ENCODE data around the gene CCDC69. TPM values are rescaled to one million over a fixed set of nuclear protein-coding genes. Genes with fewer than 3 reads are reported as not detected.

The CCDC69 gene
- total and polyA plus RNA-seq, 10 of the 15 experiments (the other 5 are each of a cell fraction or from before 2014, with no cell fraction given) = 13.5 to 106 (median 70.1) TPM

DNA sequence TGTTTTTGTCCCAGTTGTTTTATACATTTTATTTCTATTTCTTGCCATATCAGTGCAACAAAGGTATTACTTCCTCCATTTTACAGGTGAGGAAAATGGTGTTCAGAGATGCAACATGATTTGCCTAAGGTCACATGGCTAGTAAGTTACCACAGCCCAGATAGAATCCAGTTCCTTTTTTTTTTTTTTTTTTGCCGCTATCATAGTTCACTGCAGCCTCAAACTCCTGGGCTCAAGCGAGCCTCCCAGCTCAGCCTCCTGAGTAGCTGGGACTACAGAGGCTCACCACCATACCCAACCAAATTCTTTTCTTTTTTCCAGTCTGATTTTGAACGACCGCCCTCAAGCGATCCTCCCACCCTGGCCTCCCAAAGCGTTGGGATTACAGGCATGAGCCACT, 480 bp upstream of the CCDC69 start (continued):
- TF ChIP-seq, protein P1, sequence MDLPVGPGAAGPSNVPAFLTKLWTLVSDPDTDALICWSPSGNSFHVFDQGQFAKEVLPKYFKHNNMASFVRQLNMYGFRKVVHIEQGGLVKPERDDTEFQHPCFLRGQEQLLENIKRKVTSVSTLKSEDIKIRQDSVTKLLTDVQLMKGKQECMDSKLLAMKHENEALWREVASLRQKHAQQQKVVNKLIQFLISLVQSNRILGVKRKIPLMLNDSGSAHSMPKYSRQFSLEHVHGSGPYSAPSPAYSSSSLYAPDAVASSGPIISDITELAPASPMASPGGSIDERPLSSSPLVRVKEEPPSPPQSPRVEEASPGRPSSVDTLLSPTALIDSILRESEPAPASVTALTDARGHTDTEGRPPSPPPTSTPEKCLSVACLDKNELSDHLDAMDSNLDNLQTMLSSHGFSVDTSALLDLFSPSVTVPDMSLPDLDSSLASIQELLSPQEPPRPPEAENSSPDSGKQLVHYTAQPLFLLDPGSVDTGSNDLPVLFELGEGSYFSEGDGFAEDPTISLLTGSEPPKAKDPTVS (IDR thresholded peaks at IDR 0.05; ENCODE audit: low read depth, low read length) = no peak
- TF ChIP-seq PAX8 (IDR thresholded peaks at IDR 0.05) = no peak
- no peak for TF ChIP-seq EZH2 (IDR thresholded peaks at IDR 0.05; ENCODE audit: borderline replicate concordance, control insufficient read depth, low read depth, low read length)
- TF ChIP-seq PRDM15 (CRISPR knock-in tag; IDR thresholded peaks at IDR 0.05) = no peak
- no peak for TF ChIP-seq KDM1A (IDR thresholded peaks at IDR 0.05; ENCODE audit: borderline replicate concordance)
- no peak for TF ChIP-seq POLR2A (IDR thresholded peaks at IDR 0.05; ENCODE audit: low read depth, low read length)
- no peak for TF ChIP-seq ZBTB40 (IDR thresholded peaks at IDR 0.05; ENCODE audit: borderline replicate concordance)
- no peak for TF ChIP-seq EGR1 (IDR thresholded peaks at IDR 0.05; ENCODE audit: borderline replicate concordance in 1 of 2, low read depth in 2 of 2, low read length in 2 of 2)
- no peak for TF ChIP-seq SREBF1 (IDR thresholded peaks at IDR 0.05; ENCODE audit: low read length)
- no peak for TF ChIP-seq SIX5 (IDR thresholded peaks at IDR 0.05; ENCODE audit: low read depth, low read length, severe bottlenecking)
- TF ChIP-seq CREM (IDR thresholded peaks at IDR 0.05; ENCODE audit: low read depth) = no peak
- TF ChIP-seq CHD2 (IDR thresholded peaks at IDR 0.05; ENCODE audit: borderline replicate concordance, low read depth, low read length) = no peak
- TF ChIP-seq ZNF24 (IDR thresholded peaks at IDR 0.05) = no peak
- TF ChIP-seq, protein P2, sequence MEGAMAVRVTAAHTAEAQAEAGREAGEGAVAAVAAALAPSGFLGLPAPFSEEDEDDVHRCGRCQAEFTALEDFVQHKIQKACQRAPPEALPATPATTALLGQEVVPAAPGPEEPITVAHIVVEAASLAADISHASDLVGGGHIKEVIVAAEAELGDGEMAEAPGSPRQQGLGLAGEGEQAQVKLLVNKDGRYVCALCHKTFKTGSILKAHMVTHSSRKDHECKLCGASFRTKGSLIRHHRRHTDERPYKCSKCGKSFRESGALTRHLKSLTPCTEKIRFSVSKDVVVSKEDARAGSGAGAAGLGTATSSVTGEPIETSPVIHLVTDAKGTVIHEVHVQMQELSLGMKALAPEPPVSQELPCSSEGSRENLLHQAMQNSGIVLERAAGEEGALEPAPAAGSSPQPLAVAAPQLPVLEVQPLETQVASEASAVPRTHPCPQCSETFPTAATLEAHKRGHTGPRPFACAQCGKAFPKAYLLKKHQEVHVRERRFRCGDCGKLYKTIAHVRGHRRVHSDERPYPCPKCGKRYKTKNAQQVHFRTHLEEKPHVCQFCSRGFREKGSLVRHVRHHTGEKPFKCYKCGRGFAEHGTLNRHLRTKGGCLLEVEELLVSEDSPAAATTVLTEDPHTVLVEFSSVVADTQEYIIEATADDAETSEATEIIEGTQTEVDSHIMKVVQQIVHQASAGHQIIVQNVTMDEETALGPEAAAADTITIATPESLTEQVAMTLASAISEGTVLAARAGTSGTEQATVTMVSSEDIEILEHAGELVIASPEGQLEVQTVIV (IDR thresholded peaks at IDR 0.05; ENCODE audit: borderline replicate concordance, partially characterized antibody) = no peak
- no peak for TF ChIP-seq SMAD1 (IDR thresholded peaks at IDR 0.05; ENCODE audit: low read depth, partially characterized antibody)
- no peak for TF ChIP-seq NFIC (IDR thresholded peaks at IDR 0.05; ENCODE audit: low read depth, low read length)
- TF ChIP-seq NR2C2 (IDR thresholded peaks at IDR 0.05; ENCODE audit: borderline replicate concordance, control insufficient read depth, insufficient read length, low read depth) = no peak

Data from GM12878 (cell line).